Measurements from ENCODE around the gene UGT1A6. TPM values are rescaled to one million over a fixed set of nuclear protein-coding genes. Genes with fewer than 3 reads are reported as not detected.

UGT1A6 gene
- total and polyA plus RNA-seq, 2 of the 4 experiments (the other 2 are of a cell fraction): not detected

DNA sequence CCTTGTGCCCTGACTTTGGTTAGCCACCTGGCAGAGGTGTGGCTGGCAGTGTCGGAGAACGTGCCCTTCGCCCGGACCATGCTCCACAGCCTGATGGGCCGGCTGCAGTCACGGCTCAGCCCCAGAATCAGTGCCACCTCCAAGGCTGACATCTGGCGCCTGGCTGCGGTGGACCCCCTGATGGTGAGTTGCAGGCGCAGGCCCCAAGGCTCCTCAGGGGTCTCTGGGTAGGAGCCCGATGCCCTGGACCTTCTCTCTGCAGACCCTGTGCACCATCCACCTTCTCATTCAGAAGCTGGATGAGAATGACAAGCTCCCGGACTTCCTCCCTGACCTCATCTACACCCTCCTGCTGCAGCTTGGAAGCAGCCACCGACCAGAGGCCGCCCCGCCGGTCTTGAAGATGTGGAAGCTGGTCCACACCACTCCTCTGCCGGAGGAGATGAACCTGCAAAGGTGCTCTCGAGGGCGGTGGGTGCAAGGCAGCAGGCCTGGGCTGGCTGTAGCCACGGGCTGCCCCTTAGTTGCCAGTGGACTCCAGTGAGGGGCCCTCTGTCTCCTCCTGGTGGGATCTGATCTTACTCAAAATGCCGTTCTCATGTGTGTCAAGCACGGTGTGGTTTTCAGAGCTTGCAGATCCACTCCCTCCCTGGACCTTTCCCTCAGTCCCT lies 129.5 kb downstream of the UGT1A6 start:
- Histone ChIP-seq H2BK15ac (ENCODE audit: low read depth, low read length) (no peak overlapping the region), H3K4me3 (ENCODE audit: insufficient read depth, low read depth, low read length) (no peak overlapping the region), H2BK20ac (ENCODE audit: low read depth, low read length) (no peak overlapping the region), H2AFZ (replicated peaks; ENCODE audit: low read length, poor library complexity) (peak overlapping the region; percentile 14), H3K9ac (ENCODE audit: low read depth, low read length) (no peak overlapping the region), H2BK120ac (ENCODE audit: low read depth, low read length) (no peak overlapping the region), H3K18ac (ENCODE audit: low read depth, low read length) (no peak overlapping the region), H2AK9ac (replicated peaks; ENCODE audit: low read depth, low read length, poor library complexity) (no peak overlapping the region), H3K4me2 (ENCODE audit: low read depth, low read length) (no peak overlapping the region), H3K9me3 (ENCODE audit: control insufficient read depth, insufficient read depth, low read length) (no peaks in the 10 kb centered on the region), H3K27ac (ENCODE audit: insufficient read depth, low read length) (no peak overlapping the region), H4K5ac (ENCODE audit: low read depth, low read length) (no peak overlapping the region), H3K4ac (ENCODE audit: low read depth, low read length) (no peak overlapping the region), H3K9me1 (ENCODE audit: insufficient read depth, low read length) (no peaks in the 10 kb centered on the region), H3K14ac (replicated peaks; ENCODE audit: low read depth, low read length) (no peak overlapping the region), H3K79me1 (ENCODE audit: low read depth in 1 of 2, low read length in 2 of 2) (no peaks in the 10 kb centered on the region), H3K36me3 (ENCODE audit: control insufficient read depth, insufficient read depth, low read length) (no peaks in the 10 kb centered on the region), H4K20me1 (ENCODE audit: insufficient read depth, low read length) (no peaks in the 10 kb centered on the region), H4K91ac (ENCODE audit: insufficient read depth, low read depth, low read length) (no peak overlapping the region), H3K56ac (ENCODE audit: extremely low read depth, insufficient read depth, low read length) (no peak overlapping the region), H2BK5ac (ENCODE audit: low read depth, low read length, poor library complexity, severe bottlenecking) (no peak overlapping the region), H3K27me3 (ENCODE audit: control insufficient read depth, insufficient read depth, low read length) (peaks cover 10% of the 10 kb centered on the region), H4K8ac (ENCODE audit: low read depth in 2 of 2, low read length in 2 of 2) (no peak overlapping the region), H2AK5ac (ENCODE audit: low read depth, low read length) (no peak overlapping the region), H3K23ac (ENCODE audit: low read depth, low read length) (no peak overlapping the region), H3K4me1 (ENCODE audit: control insufficient read depth, insufficient read depth, low read length) (no peaks in the 10 kb centered on the region)
- ChIA-PET CTCF (no interaction called here), POLR2A (ENCODE audit: unreplicated experiment) (no interaction called here)
- BruUV-seq (replicated peaks): no TSS peak
- no peak for TF ChIP-seq SMC3 (IDR thresholded peaks at IDR 0.05; ENCODE audit: low read depth, low read length)
- no peak for TF ChIP-seq CEBPB (IDR thresholded peaks at IDR 0.05; ENCODE audit: low read depth, low read length)
- TF ChIP-seq, protein P1, sequence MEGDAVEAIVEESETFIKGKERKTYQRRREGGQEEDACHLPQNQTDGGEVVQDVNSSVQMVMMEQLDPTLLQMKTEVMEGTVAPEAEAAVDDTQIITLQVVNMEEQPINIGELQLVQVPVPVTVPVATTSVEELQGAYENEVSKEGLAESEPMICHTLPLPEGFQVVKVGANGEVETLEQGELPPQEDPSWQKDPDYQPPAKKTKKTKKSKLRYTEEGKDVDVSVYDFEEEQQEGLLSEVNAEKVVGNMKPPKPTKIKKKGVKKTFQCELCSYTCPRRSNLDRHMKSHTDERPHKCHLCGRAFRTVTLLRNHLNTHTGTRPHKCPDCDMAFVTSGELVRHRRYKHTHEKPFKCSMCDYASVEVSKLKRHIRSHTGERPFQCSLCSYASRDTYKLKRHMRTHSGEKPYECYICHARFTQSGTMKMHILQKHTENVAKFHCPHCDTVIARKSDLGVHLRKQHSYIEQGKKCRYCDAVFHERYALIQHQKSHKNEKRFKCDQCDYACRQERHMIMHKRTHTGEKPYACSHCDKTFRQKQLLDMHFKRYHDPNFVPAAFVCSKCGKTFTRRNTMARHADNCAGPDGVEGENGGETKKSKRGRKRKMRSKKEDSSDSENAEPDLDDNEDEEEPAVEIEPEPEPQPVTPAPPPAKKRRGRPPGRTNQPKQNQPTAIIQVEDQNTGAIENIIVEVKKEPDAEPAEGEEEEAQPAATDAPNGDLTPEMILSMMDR (conservative IDR thresholded peaks at IDR 0.05; ENCODE audit: low read depth, low read length): no peak
- in situ Hi-C loops (cut with MboI; ENCODE audit: low sequenced_read_pairs) (no loop called here), dilution Hi-C loops (cut with HindIII; ENCODE audit: low sequenced_read_pairs, unreplicated experiment) (no loop called here), intact Hi-C loops (cut with micrococcal nuclease) (no loop called here)
- DNase-seq (no peak), ATAC-seq (ENCODE audit: low read depth) (no peak)
- 80% methylated on average over 7 of the region's 21 CpGs; no CpG with 5 or more reads in 1 of the 2 experiments for WGBS, 2 experiments (ENCODE audit: extremely low coverage in 2 of 2, insufficient read length in 1 of 2)

Other genes starting within 250 kb of the UGT1A6 start
- 27.8 and 30.8 TPM in 2 replicates for gene USP40, start 126.1 kb upstream of the UGT1A6 start, total RNA-seq (2012; rRNA removed)
- gene USP40, start 126.1 kb upstream of the UGT1A6 start, polyA plus RNA-seq (2012; rRNA removed): 30.1 and 32.6 TPM in 2 replicates
- gene UGT1A8, start 75.3 kb upstream of the UGT1A6 start, total RNA-seq (2012; rRNA removed): not detected in 2 replicates
- not detected in 2 replicates for gene UGT1A8, start 75.3 kb upstream of the UGT1A6 start, polyA plus RNA-seq (2012; rRNA removed)
- not detected in 2 replicates for gene UGT1A10, start 56.4 kb upstream of the UGT1A6 start, total RNA-seq (2012; rRNA removed)
- not detected in 2 replicates for gene UGT1A10, start 56.4 kb upstream of the UGT1A6 start, polyA plus RNA-seq (2012; rRNA removed)
- gene UGT1A9, start 21.0 kb upstream of the UGT1A6 start, total RNA-seq (2012; rRNA removed): not detected in 2 replicates
- gene UGT1A9, start 21.0 kb upstream of the UGT1A6 start, polyA plus RNA-seq (2012; rRNA removed): not detected in 2 replicates
- not detected in 2 replicates for gene UGT1A7, start 11.0 kb upstream of the UGT1A6 start, total RNA-seq (2012; rRNA removed)
- not detected in 2 replicates for gene UGT1A7, start 11.0 kb upstream of the UGT1A6 start, polyA plus RNA-seq (2012; rRNA removed)
- gene UGT1A5, start 20.0 kb downstream of the UGT1A6 start, total RNA-seq (2012; rRNA removed): not detected in 2 replicates
- not detected in 2 replicates for gene UGT1A5, start 20.0 kb downstream of the UGT1A6 start, polyA plus RNA-seq (2012; rRNA removed)
- not detected in 2 replicates for gene UGT1A4, start 25.8 kb downstream of the UGT1A6 start, total RNA-seq (2012; rRNA removed)
- not detected in 2 replicates for gene UGT1A4, start 25.8 kb downstream of the UGT1A6 start, polyA plus RNA-seq (2012; rRNA removed)
- not detected in 2 replicates for gene UGT1A3, start 36.2 kb downstream of the UGT1A6 start, total RNA-seq (2012; rRNA removed)
- gene UGT1A3, start 36.2 kb downstream of the UGT1A6 start, polyA plus RNA-seq (2012; rRNA removed): not detected in 2 replicates
- not detected in 2 replicates for gene UGT1A1, start 67.4 kb downstream of the UGT1A6 start, total RNA-seq (2012; rRNA removed)
- gene UGT1A1, start 67.4 kb downstream of the UGT1A6 start, polyA plus RNA-seq (2012; rRNA removed): not detected in 2 replicates
- not detected in 2 replicates for gene MROH2A, start 85.4 kb downstream of the UGT1A6 start, total RNA-seq (2012; rRNA removed)
- gene MROH2A, start 85.4 kb downstream of the UGT1A6 start, polyA plus RNA-seq (2012; rRNA removed): not detected in 2 replicates
- gene HJURP, start 161.6 kb downstream of the UGT1A6 start, total RNA-seq (2012; rRNA removed): 22.6 and 24.2 TPM in 2 replicates
- 26.5 and 27.1 TPM in 2 replicates for gene HJURP, start 161.6 kb downstream of the UGT1A6 start, polyA plus RNA-seq (2012; rRNA removed)
- not detected in 2 replicates for gene TRPM8, start 224.5 kb downstream of the UGT1A6 start, total RNA-seq (2012; rRNA removed)
- gene TRPM8, start 224.5 kb downstream of the UGT1A6 start, polyA plus RNA-seq (2012; rRNA removed): 0.10 TPM in 1 of 2 replicates, not detected in the other

All from IMR-90 (cell line).